ENCODE results near the gene LSAMP.

Gene LSAMP

DNA sequence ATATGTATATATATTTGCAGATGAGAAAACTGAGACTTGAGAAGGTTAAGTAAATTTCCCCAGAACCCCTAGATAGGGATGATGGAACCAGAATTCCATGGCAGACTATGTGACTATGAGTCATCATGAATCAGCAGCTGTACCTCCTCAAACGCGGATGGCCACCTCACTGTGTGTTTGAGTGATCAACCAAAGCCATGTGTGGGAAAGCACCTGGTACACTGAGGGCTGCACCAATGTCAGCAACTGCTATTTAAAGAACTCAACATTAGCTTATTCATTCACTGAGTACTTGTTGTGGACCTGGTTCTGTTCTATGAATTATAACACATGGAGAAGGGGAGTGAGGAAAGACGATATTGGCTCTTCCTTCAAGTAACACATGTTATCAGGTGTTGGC, 445.0 kb downstream of the LSAMP start:
- no peak for DNase-seq

DNA sequence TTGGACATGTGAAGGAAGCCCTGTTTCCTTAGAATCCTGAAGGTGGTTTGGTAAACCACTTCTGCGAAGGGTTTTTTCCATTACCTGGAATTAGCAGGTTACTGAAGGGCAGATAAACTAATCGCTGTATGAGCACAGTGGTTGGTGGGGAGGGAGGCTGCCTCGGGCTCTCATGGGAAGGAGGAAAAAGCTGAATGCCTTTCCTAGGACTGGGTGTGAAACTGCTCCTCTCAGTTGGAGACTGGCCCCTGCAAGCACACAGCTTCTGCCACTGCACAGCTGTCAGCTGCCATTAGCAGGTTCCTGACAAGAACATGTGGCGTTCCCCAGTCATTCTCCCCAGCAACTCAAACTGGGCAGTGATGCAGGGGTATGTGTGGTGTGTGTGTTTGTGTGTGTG, 445.7 kb downstream of the LSAMP start:
- no peak for DNase-seq

DNA sequence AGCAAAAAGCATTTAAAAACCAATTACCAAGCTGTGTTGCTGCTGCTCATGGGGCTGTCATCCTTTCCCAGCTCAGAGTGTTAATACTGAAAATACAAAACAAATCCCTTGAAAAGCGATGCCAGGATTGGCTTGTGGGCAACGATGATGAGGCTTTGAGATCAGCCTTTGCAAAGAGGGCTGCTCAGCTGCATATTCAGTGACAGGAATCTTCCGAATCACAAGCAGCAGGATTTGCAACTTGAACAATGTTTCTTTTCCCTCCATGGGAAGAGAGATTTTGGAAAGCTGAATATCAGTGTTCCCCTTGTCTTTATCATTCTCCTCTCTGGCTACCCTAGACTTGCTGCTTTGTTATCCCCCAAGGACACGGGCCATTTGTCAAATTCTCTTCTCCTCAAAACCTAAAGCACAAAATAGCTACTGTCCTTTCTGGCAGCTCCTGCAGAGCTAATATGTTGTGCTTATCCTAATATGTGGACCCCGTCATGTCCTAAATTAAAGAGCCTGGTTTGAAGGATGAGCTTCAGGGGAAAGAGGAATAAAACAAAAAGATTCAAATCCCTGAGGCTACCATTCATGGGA, 446.2 kb downstream of the LSAMP start:
- DNase-seq, result no peak

DNA sequence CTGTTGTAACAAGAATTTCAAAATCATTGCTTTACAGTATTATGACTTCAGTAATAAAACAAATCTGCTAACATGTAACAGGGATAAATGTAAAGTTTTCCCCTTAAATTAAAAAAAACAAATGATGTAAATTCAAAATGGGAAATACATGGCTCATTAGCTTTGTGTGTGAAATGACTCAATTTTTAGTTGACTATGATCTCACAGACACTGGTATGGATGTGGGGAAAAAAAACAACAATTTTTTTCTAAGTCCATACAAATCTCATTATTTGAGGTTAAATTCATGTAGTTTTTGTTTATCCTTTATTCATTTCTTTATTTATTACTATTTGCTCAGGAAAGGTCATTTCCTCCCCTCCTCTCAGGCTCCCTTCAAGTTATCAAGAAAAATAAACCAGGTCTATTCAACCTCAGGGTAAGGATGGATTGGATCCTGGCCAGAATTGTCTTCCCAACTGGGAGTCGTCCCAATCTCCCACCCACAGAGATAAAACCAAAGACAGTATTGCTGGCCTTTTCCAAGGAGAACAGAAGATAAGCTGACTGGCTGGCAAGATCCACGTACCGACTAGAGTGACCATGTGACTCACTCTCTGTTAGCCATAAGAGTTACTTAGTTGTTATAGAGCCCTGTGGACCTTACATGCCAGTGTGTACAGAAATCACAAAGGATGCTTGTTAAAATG, 448.7 kb downstream of the LSAMP start:
- no peak for DNase-seq

DNA sequence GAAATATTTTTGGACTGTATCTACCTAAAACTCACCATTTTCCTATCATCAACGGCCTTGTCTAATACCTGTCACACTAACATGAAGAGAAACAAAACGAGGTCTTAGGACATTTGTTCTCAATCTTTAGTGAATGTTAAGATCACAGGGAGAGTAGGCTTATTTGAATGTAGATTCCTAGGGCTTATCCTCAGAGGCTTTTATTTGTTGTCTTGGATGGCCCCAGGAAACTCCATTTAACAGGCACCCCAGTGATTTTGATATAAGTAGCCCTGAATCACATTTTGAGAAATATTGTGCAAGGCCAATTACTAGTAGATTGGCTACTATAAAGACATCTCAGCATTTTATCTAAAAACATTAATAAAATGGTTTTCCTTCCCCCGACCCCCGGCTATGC, 454.6 kb downstream of the LSAMP start:
- DNase-seq, result no peak

DNA sequence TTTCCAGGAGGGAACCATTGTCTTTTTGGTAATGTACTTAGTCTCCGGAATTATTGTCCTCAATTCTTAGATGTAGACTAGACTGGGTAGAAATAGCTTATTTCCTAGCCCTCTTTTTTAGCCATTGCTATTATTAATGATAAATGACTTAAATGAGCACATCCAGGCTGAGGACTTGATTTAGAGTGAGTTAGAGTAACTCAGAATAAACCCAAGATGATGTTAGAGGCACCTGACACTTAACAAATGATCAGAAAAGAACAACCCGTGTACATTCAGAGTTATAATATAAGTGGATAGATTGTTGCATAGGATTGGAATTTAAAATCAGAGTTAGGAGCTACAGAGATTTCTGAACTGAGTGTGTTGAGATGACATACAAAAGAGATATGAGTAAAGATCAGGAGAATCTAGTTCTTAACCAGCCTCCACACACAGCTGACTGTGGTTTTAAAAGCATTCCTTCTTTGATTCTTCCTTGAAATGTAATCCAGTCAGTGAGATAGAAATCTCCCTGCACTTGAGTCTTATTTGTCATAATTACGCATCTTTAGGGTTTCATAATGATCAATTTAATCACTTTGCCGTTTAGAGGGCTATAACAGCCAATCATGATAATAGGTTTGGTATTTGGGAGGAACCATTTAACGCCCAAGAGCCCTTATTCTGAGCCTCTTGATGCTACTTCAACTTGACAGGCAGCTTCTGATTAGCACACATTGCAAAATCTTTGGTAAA, 455.4 kb downstream of the LSAMP start:
- DNase-seq, result no peak

DNA sequence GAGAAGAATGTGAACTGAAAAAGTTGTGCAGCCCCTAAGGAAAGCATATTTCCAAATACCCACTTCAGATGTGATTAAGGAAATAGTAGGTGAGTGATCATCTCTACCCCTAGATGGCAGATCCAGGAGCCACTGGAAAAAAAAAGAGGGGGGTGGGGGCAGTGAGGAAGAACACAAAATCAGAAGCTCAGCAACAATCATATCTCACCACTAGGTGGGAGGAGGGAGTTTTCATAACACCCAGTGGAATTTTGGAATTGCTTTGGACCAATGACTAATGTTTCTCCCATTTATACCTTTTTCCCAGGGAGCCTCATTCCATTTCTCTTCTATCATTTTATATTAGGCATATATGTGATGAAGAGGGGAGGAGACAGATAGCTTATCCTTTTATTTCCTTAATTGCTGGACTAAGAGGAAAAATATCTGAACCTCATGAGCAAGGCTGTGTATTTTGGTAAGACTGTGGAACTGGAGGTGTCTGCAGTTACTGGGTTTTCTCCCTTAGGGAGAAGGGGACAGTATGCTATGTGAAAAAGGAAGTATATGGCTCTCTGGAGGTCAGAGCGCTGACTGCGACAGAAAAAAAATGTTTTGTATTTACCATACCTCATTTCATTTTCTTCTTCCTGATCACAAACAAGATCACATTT, 458.6 kb downstream of the LSAMP start:
- no peak for DNase-seq

DNA sequence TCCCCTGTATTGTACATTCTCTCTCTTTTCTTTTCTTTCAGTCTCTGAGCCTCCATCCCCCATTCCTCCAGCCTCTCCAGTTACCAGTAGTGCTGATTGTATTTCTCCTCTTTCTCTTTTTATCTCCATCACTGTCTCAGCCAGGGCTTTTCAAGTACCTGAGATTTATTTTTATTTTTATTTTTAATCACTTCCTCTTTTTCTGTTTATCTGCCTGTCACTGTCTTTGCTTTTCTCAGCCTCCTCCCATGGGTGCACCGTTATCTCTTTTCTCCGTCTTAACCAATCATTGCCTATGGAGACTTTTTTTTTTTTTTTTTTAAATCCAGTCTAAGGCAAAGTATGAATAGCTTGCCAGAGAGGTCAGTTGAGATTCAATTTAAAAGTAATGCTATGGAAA, 462.7 kb downstream of the LSAMP start:
- no peak for DNase-seq

DNA sequence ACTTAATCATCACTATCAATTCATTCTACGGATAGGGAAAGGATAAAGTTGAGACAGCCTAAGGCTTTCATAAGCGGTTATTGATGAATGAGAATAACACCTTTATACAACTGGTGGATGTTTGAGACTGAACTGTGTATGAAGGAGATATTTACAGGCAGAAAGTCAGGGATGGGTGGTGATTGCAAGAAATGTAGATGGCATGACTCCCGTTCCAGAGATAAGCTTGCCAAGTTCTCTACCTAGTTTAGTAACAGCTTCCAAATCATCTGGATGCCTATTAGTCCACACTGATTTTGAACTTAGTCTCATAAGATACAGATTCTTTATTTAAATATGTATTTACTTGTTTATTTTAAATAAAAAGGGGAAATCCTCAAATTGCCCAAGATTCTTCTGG, 463.2 kb downstream of the LSAMP start:
- no peak for DNase-seq

DNA sequence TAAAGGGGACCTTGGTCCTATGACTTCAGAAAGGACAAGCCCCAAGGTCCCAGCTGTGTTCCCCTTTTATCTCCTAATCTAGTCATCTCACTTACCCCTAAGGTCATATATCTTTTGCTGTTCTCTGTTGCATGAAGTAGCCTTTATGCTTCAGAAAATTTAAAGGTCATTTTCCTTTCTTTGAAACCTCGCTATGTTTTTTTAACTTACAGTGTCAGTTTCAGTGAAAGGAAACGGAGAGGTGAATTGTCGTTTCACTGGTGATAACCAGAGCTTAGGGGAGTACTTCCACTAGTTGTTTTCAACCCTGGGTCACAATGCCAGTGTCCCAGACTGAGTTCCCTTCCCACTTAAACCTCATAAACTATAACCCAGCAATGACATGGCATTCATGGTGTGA, 464.6 kb downstream of the LSAMP start:
- DNase-seq, result no peak

DNA sequence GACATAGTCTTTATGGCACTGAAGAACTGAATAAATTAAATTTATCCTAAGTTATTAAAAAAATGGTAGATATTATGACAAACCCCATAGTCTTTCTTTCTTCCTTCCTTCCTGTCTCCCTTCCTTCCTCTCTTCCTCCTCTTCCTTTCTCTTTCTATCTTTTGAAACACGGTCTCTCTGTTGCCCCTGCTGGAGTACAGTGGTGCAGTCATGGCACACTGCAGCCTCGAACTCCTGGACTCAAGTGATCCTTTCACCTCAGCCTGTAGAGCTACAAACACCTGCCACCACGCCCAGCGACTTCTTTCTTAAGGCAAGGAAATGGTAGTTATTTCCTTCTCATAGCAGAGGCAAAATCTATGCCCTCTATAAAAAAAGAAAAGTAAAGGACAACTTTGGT, 467.4 kb downstream of the LSAMP start:
- no peak for DNase-seq

DNA sequence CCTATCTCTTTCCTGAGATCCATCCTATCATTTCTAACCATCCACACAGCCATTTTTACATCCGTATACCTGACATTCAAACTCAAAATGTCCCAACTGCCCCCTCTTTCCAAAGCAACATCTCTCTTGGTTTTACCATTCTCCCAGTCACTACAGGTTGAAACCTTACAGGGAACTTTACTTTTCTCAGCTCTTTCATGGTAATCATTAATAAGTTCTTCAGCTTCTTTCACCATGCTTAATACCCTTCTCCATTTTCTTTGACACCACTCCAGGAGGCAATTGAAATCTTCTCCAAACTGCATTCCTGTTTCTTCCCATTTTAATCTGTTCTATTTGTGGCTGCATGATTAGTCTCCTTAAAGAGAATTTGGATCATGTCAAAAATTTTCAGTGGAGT, 469.5 kb downstream of the LSAMP start:
- no peak for DNase-seq

DNA sequence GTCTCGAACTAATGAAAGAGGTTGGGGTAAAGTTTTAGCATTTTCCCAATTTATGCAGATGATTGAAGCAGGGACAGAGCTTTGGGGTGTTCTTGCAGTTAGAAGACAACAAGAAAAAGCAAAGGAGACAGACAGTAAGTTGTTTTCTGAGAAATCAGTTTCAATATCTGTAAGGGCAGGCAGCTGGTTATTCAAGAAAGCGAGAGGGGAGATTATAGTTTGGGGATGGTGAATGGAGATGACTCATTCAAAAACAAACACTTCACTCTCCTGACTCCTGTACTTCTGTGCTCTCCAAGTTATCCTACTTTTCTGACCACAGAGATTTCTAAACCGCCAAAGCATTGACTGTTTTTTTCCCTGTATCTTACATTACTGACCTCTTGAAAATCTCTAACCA, 469.9 kb downstream of the LSAMP start:
- no peak for DNase-seq

DNA sequence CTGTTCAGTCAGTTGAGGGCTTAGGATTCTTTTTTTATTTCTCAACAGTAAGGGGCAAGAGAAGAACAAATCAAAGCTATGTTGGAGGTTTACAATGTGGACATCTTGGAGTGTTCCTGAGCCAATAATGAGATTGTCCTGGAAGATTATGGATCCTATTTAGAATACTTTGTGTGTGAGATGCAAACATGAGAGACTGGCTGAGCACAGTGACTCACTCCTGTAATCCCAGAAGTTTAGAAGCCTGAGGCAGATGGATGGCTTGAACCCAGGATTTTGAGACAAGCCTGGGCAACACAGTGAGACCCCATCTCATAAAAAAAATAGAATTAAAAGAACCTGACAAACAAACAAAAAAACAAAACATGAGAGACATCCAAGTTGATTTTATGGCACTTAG, 470.3 kb downstream of the LSAMP start:
- no peak for DNase-seq

DNA sequence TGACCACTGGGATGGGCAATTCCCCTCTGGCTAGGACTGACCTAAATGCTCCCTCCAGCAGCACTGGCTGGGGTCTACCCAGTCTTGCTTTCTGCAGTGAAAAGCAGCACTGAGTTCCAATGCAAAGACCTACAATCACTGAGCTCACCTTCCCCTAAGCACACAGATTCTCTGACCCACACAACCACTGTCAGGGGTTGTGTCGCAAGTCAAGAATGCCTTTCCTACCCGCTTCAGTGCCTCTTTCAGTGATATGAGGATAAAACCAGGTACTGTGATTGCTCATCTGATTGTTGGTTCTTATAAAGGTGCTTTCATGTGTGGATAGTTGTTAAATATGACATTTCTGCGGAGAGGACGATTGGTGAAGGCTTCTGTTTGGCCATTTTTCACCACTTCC, 476.4 kb downstream of the LSAMP start:
- DNase-seq, result no peak

DNA sequence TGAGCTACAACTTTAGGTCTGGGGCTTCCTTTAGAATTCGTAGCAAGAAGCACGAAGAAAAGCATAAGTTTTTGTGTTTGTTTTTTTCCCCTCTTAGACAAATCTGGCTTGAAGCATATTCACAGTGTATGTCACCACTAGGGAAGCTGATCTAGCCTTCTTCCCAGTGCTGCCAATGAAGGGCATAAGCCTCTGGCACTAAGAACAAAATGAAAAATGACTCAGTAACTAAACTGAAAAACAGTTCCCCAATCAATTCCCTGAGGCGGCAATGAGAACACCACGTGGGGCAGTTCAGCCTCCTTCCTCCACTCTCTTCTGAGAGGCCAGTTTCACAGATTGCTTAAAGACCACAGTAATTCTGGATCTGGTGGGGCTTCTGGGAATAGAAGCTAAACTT, 483.9 kb downstream of the LSAMP start:
- DNase-seq, result no peak

DNA sequence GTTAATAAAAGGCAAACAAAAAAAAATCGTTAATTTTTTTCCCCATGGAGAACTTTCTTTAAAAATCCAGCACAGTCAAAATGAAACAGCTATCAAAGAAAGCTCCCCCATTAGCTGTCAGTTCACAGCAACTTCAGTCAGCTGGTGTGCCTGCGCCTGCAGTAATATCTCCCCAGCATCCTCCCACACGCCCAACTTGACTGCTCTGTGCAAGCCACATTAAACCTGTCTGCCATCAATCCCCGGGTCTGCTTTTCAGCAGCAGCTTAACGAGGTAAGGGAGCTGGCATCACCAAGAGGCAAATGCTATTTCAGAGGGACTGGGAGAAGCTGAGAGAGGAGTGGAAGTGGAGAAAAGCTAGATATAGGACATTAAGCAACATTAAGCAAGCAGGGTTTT, 484.5 kb downstream of the LSAMP start:
- no peak for DNase-seq

DNA sequence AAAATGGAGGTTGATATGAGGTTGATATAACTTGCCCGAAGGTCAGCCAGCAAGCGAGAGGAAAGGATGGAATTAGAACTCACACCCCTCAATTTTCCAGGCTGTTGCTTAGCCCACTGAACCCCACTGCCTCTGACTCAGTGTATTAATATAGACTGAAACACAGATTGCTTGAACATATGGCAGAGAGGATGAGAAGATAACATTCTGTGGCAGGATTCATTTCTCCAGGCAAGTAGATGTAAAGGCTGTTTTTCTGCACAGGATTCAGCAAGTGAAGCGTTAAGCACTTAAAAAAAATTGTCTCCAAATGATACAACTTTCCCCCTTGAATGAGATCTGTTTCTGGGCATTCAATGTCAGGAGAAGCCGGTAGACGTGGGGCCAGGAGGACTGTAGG, 486.8 kb downstream of the LSAMP start:
- no peak for DNase-seq

DNA sequence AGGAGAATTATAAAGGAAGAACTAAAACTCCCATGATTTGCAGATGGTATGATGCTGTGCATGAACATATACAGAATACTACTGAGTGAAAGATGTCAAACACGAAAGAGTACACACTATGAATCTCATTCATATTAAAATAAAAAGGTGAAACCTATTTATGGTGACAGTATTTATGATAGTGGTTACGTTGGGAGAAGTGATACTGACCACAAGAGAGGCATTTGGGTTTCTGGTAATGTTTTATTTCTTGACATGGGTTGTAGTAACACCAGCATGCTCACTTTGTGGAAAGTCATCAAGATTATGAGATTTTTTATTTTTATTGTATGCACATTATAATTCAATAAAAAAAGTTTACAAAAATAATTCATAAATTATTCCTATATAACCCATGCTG, 498.0 kb downstream of the LSAMP start:
- no peak for DNase-seq

DNA sequence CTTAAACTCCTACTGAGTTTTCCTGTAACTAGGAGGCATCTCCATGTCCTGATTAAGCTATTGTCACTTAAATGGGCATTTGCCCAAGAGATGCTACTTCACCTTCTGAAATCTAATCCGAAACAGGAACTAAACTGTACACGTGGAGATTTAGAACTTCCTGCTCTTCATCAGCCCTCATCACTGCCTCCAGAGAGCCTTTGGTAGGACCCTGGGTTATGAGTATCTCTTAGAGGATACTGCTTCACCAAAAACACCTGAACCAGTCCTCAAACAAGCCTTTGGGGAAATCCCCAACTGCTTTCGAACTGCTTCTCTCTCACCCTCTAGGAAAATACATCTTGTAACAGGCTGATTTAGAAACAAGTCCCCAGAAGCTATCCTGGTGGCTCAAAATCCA, 501.7 kb downstream of the LSAMP start:
- no peak for DNase-seq

DNA sequence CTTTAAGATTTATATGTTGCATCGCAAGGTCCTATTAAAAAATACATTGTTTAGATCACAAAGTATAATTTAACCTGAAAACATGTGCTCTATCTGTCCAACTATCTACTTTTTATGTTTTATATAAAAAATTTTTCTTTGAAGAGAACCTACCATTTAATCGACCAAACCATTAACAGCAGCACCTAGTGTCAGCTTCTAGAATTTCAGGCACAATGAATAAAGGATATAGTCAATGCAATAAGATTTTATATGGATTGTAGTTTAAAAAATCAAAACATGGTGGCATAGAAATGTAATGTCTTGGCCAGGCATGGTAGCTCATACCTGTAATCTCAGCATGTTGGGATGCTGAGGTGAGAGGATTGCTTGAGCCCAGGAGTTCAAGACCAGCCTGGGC, 508.2 kb downstream of the LSAMP start:
- no peak for DNase-seq

DNA sequence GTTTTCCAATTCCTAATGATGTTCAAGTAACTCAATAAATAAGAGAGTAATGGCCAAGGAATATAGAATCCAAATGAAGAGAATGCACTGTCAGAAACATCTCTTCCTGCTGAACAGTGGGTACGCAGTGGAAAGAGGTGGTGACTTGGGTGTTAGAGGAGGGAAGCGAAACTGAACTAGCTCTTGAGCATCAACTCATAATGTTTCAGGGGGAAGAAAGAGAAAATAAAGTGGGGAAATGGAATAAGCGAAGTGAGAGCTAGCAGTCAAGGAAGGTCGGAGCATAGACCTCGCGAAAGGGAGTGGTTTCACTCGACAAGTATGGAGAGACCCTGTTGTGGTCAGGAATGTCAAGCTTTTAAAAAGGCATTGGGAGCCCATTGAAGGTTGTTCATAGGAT, 512.5 kb downstream of the LSAMP start:
- no peak for DNase-seq

DNA sequence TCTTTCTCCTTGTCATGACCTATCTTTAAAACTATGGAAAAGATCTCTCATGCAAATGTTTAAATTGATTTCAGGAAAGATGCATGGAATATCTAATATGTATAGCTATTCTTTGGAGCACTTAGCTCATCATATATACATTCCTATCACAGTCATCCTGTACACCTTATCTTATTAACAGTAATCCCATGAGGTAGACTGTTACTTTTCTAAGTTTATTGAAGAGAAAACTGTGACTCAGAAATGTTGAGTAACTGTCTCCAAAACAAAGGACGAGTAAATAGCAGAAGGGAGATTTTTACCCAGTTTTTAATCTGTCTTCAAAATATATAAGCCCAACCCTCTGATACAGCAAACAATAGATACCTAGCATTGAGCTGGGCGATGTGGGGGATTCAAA, 513.7 kb downstream of the LSAMP start:
- DNase-seq, result no peak

DNA sequence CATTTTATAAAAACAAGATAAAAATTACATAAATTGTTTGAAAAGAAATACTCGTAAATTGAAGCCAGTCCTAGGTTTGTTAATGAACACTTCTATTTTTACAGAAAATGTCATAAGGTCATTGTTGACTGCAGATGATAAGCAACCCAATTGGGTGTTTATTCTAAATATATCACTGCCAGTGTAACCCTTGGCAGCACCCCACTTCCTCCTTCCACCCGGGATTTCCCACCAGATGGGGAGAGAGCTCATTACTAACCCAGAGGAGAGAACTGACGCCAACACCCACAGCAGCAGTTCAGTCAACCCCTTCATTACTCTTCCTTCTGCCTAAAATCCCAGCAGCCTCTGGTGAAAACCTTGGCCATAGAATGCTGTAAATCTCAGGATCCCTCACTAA, 514.4 kb downstream of the LSAMP start:
- no peak for DNase-seq
